ENCODE measurements around the gene CBLB.

The CBLB gene

GRCh38 chr3:105846809-105847208 is 22.0 kb downstream of the CBLB start:
- DNase-seq (ENCODE audit: low read depth), result no peak

GRCh38 chr3:105845488-105845887 is 23.3 kb downstream of the CBLB start:
- DNase-seq (ENCODE audit: low read depth), result no peak

GRCh38 chr3:105844704-105845103 is 24.1 kb downstream of the CBLB start:
- DNase-seq (ENCODE audit: low read depth), result no peak

DNA sequence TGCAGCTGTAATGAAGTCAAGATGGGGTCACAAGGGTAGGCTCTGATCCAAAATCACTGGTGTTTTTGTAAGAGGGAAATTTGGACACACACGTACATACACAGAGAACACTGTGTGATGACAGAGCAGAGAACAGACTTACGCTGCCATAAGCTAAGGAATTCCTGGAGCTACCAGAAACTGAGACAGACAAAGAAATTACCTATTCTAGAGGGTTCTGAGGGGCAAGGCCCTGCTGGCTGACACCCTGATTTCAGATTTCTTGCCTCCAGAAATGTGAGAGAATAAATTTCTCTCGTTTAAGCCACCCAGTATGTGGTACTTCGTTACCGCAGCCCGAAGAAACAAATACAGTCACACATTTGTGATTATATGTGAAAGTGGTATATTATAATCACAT is 24.8 kb downstream of the CBLB start:
- no peak for DNase-seq (ENCODE audit: low read depth)

DNA sequence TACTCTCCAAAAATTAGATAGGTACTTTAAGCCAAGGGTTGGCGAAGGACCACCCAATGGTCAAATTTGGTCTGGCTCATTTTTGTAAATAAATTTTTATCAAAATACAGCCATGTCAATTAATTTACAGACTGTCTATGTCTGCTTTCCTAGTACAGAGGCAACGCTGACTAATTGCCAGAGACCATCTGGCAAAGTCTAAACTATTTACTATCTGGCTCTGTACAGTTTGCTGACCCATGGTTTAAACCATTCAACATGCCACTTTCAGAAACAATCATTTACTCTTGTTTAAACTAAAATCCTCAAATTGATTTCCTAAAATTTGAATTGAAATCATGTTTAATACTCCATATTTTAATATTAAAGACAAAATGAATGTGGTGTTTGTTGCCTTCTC is 25.9 kb downstream of the CBLB start:
- no peak for DNase-seq (ENCODE audit: low read depth)

GRCh38 chr3:105842449-105842848 is 26.4 kb downstream of the CBLB start:
- DNase-seq (ENCODE audit: low read depth), result no peak

DNA sequence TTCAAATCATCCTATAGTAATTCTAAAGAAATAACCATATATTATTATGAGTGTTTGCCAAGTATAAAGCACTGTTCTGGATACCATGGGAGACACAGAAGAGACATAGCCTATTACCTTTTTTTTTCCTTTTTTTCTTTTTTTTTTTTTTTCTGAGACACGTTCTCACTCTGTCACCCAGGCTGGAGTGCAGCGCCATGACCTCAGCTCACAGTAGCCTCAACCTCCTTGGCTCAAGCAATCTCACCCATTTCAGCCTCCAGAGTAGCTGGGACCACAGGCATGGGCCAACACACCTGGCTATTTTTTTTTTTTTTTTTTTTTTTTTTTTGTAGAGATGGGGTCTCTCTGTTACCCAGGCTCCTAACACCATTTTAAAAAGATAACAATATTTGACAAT is 30.9 kb downstream of the CBLB start:
- no peak for DNase-seq (ENCODE audit: low read depth)

DNA sequence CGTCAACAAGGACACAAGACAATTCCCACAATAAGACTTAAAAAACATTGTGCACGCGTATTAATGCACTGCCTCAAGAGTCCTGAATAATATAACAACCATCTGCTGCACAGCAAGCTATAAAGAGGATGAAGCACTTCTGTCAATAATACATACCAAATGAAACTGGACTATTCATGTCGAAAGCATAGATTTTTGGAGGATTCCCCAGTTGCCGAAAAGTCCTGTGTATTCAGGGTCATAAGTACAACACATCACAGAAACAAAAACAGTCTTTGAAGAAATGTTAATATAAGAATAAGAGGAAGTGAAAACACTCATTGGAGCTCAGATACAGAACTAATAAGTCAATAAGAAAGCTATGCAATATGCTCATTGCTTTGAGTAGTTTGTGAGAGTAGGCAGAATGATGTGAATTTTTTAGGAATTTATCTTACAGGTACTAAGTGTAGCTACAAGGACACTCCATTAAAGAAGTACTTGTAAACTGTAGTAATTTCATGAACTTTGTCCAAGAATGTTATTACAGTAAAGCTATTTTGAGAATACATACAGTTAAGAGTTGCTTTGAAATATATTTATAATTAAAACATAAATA is 31.6 kb downstream of the CBLB start:
- DNase-seq (ENCODE audit: low read depth), result no peak

- no peak for DNase-seq (ENCODE audit: low read depth)
Observed at GRCh38 chr3:105836533-105836932, 32.3 kb downstream of the CBLB start.

DNA sequence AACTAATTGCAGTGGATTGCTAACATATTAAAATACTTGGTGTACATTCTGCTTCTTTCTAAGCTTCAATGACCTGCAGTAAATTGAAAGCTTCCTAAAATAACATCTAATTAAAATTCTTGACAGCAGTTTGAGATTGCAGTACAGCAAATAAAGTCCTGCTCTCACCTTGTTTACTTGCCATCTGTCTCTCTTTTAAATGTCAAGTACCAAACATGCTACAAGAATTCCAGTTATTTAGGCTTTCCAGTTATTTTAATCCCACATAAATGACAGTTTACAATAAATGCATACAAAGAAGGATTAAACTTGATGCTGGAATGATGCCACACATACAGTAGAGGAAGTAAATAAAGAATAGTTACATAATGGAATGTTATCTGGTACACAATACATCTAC is 33.2 kb downstream of the CBLB start:
- no peak for DNase-seq (ENCODE audit: low read depth)

GRCh38 chr3:105834768-105835167 is 34.0 kb downstream of the CBLB start:
- DNase-seq (ENCODE audit: low read depth), result no peak

GRCh38 chr3:105832644-105833043 is 36.2 kb downstream of the CBLB start:
- DNase-seq (ENCODE audit: low read depth), result no peak

DNA sequence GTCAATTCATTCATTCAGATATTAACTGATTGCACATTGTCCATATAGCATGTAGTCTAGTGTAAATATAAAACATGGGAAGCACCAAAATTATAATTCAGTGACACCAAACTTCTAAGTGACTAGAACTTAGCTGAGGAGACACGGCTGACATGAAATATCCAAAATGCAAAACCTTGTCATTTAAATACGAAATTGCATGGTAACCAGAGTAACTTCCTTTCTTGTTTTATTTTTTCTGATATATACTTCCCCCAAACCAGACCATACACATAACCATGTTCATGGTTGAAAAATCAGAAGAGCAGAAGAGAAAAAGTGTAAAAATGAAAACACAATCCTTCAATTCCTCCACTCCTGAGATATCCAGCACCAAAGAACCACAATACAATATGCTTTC is 38.0 kb downstream of the CBLB start:
- DNase-seq (ENCODE audit: low read depth), result no peak

DNA sequence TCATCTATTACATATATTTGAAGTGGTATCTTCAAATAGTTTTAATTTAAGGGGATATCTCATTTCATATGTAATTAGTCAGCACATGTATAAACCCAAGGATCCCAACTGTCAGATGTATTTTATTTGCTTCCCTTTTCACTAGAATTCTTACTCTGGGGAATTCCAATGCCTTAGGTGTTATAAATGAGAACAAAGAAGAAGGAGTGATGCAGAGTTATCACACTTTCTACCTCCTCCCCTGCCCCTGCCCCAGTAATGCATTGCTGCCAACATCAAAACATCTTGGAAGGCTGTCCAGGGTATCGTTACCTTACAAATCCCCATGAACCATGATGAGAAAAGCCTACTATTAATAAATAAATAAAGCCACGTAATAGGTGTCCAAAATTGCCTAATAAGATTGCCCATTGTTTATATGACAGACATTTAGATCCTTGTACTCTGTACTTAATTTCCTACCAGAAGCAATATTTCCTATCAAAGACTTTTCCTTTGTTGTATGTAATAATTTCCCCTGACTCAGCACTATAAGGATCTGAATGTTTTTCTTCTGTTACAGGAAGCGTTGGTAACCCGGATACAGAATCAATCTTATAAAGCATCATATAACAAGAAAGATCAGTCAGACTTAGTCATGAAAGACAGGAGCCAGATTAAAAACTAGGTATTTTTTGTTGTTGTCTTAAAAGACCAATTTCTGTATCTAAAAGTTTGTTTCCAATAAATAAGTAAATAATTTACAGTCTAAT is 38.8 kb downstream of the CBLB start:
- DNase-seq (ENCODE audit: low read depth), result no peak

DNA sequence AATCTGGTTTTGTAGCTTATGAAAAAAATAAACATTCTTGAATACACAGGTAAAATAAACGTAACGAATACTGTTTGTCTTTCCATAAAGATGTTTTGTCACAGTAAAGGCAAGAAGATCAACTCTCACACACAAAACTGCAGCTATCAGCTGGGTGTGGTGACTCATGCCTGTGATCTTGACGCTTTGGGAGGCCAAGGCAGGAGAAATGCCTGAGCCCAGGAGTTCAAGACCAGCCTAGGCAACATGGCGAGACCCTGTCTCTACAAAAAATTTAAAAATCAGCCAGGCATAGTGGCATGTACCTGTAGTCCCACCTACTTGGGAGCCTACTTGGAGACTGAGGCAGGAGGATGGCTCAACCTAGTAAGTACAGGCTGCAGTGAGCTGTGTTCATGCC is 39.6 kb downstream of the CBLB start:
- DNase-seq (ENCODE audit: low read depth), result no peak

DNA sequence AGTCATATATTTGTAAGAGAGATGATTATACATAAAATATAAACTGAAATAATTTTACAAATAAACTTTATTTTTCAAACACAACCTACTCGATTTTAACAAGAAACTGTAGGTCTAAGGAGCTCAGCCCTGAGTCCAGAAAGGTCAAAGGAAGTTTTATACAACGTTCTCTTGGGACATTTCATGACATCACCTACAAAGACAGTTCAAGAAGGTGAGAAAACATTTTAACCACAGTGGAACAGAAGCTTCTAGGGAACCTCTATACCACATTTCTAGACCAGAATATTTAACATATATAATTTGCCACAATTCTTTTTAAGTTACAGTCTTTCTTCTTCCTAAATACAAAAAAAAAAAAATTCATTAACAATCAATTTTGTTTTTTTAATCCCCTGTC is 40.1 kb downstream of the CBLB start:
- no peak for DNase-seq (ENCODE audit: low read depth)

GRCh38 chr3:105827959-105828358 is 40.9 kb downstream of the CBLB start:
- no peak for DNase-seq (ENCODE audit: low read depth)

GRCh38 chr3:105826778-105827634 is 41.8 kb downstream of the CBLB start:
- no peak for DNase-seq (ENCODE audit: low read depth)

DNA sequence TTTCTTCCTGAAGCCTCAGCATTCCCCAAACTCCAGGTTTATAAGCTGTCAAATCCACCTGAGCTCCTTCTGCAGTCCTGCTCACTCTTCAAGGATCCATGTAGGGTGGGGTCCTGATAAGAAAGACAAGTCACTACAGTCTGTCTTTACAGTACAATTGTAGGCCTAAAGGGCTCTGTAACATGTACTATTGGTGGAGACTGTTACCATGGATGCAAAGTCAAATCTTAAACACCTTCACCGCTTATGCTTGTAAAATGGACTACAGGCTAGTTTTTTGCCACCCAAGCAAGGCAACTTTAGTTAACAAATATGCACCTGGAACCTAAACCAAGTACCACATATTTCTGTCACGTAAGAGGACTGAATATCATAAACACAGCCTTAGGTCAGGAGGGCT is 44.7 kb downstream of the CBLB start:
- no peak for DNase-seq (ENCODE audit: low read depth)

DNA sequence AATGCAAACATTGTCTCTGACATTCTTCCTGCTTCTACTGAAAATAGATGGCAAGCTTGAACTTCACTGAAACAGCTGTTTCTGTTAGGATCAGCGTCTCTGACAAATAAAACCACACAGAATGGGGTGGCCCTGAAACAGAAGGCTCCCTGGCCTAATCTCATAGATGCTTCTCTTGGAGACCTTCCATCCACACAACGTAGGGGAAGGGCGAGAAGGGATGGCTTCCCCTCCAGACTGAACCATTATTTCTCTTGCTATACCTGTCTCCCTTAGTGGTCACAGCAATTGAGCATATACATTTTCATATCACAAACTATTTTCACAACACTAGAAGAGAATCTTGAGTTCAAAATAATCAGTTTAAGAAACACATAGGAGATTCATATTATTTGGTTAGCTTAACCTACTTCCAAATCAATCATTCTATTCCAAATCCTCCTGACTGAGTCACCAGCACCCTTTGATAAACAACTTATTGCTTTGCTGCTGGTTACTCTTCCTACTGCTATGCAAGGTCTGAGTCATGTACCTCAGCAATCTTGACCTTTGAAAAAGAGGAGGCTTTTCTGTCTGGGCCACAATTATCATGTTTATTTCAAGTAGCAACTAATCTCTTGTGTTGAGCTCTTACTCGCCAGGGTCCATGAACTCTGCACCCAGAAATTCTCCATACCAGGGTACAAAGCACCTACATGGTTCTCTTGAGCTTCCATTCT is 45.5 kb downstream of the CBLB start:
- no peak for DNase-seq (ENCODE audit: low read depth)

GRCh38 chr3:105822171-105823123 is 46.4 kb downstream of the CBLB start:
- DNase-seq (ENCODE audit: low read depth), result no peak

All from stimulated activated CD8-positive, alpha-beta memory T cell treated with anti-CD3 and anti-CD28 coated beads, Interleukin-12 subunit alpha, Interleukin-12 subunit beta, amount 100 ng/mL, for 1 hour (primary cell).